ENCODE data around the gene KMO. TPM values are rescaled to one million over a fixed set of nuclear protein-coding genes. Genes with fewer than 3 reads are reported as not detected.

KMO gene
- polyA plus RNA-seq, 3 donors = 4.7 to 9.0 (median 6.4) TPM

GRCh38 chr1:241525026-241525425 is 7.2 kb upstream of the KMO start:
- Histone ChIP-seq H3K4me3 (replicated peaks in 1 of 3; ENCODE audit: low read depth in 2 of 3, low read length in 3 of 3) (no peak overlapping the region), H2AFZ (ENCODE audit: insufficient read depth, low read depth, low read length, poor library complexity, severe bottlenecking) (no peak overlapping the region), H3K27ac (ENCODE audit: low read depth in 1 of 2, low read length in 2 of 2) (no peak overlapping the region), H3K4me1 (ENCODE audit: control insufficient read depth in 1 of 2, insufficient read depth in 2 of 2, low read length in 2 of 2) (peaks cover 0 to 5% of the 10 kb centered on the region in 2 donors), H3K36me3 (replicated peaks in 1 of 2; ENCODE audit: control insufficient read depth in 1 of 2, insufficient read depth in 2 of 2, low read length in 2 of 2) (no peaks in the 10 kb centered on the region), H4K20me1 (ENCODE audit: insufficient read depth, low read length) (no peaks in the 10 kb centered on the region), H3K9ac (ENCODE audit: insufficient read depth, low read length, poor library complexity, severe bottlenecking) (no peak overlapping the region), H3K27me3 (ENCODE audit: control insufficient read depth in 2 of 2, insufficient read depth in 2 of 2, low read length in 2 of 2) (peaks cover 3 to 19% of the 10 kb centered on the region in 2 donors), H3K4me2 (replicated peaks; ENCODE audit: extremely low read depth, low read length, poor library complexity, severe bottlenecking) (no peak overlapping the region), H3K79me2 (ENCODE audit: insufficient read depth, low read length) (no peaks in the 10 kb centered on the region), H3K9me3 (replicated peaks in 1 of 2; ENCODE audit: control insufficient read depth in 1 of 2, insufficient read depth in 1 of 2, low read length in 2 of 2) (no peaks in the 10 kb centered on the region)
- Mint-ChIP-seq H3K4me1 (peaks cover 3% of the 10 kb centered on the region), H3K36me3 (no peaks in the 10 kb centered on the region), H3K4me3 (no peak overlapping the region), H3K27me3 (ENCODE audit: low read depth in 3 of 3) (peaks cover 16 to 23% (median 22%) of the 10 kb centered on the region in 3 donors), H3K27ac (no peak overlapping the region), H3K9me3 (no peaks in the 10 kb centered on the region)
- intact Hi-C loops (cut with micrococcal nuclease) = loop anchor here (5.0 to 10.0 kb wide), 3 partner anchors 102 to 470 kb away; partner anchors contain the start of genes EXO1 (in 1 of the 2) and MAP1LC3C (in 1 of the 2)
- no peak for TF ChIP-seq CTCF (IDR thresholded peaks at IDR 0.05)
- no CpG with 5 or more reads among the region's 3 CpGs for WGBS (ENCODE audit: insufficient coverage)
- no peak for DNase-seq

GRCh38 chr1:241527146-241527545 is 5.0 kb upstream of the KMO start:
- H3K9ac ChIP-seq (ENCODE audit: insufficient read depth, low read length, poor library complexity, severe bottlenecking) = no peak overlapping the region
- H4K20me1 ChIP-seq (ENCODE audit: insufficient read depth, low read length) = no peaks in the 10 kb centered on the region
- H3K4me2 ChIP-seq (replicated peaks; ENCODE audit: extremely low read depth, low read length, poor library complexity, severe bottlenecking) = no peak overlapping the region
- Mint-ChIP-seq H3K27me3 (ENCODE audit: low read depth in 3 of 3) (peaks cover 13 to 17% (median 14%) of the 10 kb centered on the region in 3 donors), H3K27ac (no peak overlapping the region), H3K4me3 (no peak overlapping the region), H3K4me1 (peaks cover 3% of the 10 kb centered on the region), H3K9me3 (no peaks in the 10 kb centered on the region), H3K36me3 (no peaks in the 10 kb centered on the region)
- no peak for TF ChIP-seq CTCF (IDR thresholded peaks at IDR 0.05)
- intact Hi-C loops (cut with micrococcal nuclease) = loop anchor here (5.0 to 10.0 kb wide), 3 partner anchors 100 to 468 kb away; partner anchors contain the start of genes EXO1 (in 1 of the 2) and MAP1LC3C (in 1 of the 2)
- H3K4me3 ChIP-seq (replicated peaks in 1 of 3; ENCODE audit: low read depth in 2 of 3, low read length in 3 of 3) = no peak overlapping the region
- no peaks in the 10 kb centered on the region for H3K79me2 ChIP-seq (ENCODE audit: insufficient read depth, low read length)
- no peaks in the 10 kb centered on the region for H3K36me3 ChIP-seq (replicated peaks in 1 of 2; ENCODE audit: control insufficient read depth in 1 of 2, insufficient read depth in 2 of 2, low read length in 2 of 2)
- H2AFZ ChIP-seq (ENCODE audit: insufficient read depth, low read depth, low read length, poor library complexity, severe bottlenecking) = no peak overlapping the region
- H3K27ac ChIP-seq (ENCODE audit: low read depth in 1 of 2, low read length in 2 of 2) = no peak overlapping the region
- H3K9me3 ChIP-seq (replicated peaks in 1 of 2; ENCODE audit: control insufficient read depth in 1 of 2, insufficient read depth in 1 of 2, low read length in 2 of 2) = no peaks in the 10 kb centered on the region
- no peak for DNase-seq
- H3K27me3 ChIP-seq (ENCODE audit: control insufficient read depth in 2 of 2, insufficient read depth in 2 of 2, low read length in 2 of 2) = peaks cover 3 to 15% of the 10 kb centered on the region in 2 donors
- peaks cover 4% of the 10 kb centered on the region in 2 donors for H3K4me1 ChIP-seq (ENCODE audit: control insufficient read depth in 1 of 2, insufficient read depth in 2 of 2, low read length in 2 of 2)
- no CpG with 5 or more reads among the region's 3 CpGs for WGBS (ENCODE audit: insufficient coverage)
